ENCODE data around the gene ABCG4.

GRCh38 chr11:119126675-119127268 lies 22.1 kb upstream of the ABCG4 start:
- TF ChIP-seq EP300 (IDR thresholded peaks at IDR 0.05) (no peak), CTCF (IDR thresholded peaks at IDR 0.05) (no peak)
